HCT116 (cell line): ENCODE data around the gene GALNT15. TPM values are rescaled to one million over a fixed set of nuclear protein-coding genes. Genes with fewer than 3 reads are reported as not detected.

Experiments used
- ATAC-seq: fragments of 200-7000 bp; cut with Tn5 transposase; 2 replicates; pipeline ENCODE4 v1.9.1; 2020; ENCODE audit warnings: mild to moderate bottlenecking, moderate library complexity
- BruUV-seq: library from RNA; stranded (reverse); fragments of 400-500 nt; replicated peaks from 2 replicates; lab custom pipeline; 2021; lab: Mats Ljungman, UMichigan
- CTCF ChIA-PET: fragments of 300-600 bp; sonication (Branson Sonifier 250); formaldehyde crosslinking; loops from one replicate; lab custom pipeline; 2021; ENCODE audit warnings: antibody characterized with exemption; lab: Charles Lee
- POLR2A ChIA-PET: fragments of 300-600, 350-600 bp; sonication (Branson Sonifier 250); formaldehyde crosslinking; loops from one replicate; lab custom pipeline; 2021; ENCODE audit warnings: antibody characterized with exemption; lab: Charles Lee
- RAD21 ChIA-PET, 2 experiments: fragments of 300-600 bp; sonication (Branson Sonifier 250); formaldehyde crosslinking; loops; one replicate each; lab custom pipeline; 2023; ENCODE audit warnings: low total read pairs in 2 of 2; ENCODE audit not compliant: uncharacterized antibody in 2 of 2, unreplicated experiment in 2 of 2, low non-redundant PET in 1 of 2; lab: Charles Lee
- DNase-seq: peaks from one replicate; pipeline ENCODE4 v3.0.0-alpha.2; 2010; ENCODE audit warnings: low read depth, low spot score
- H2AFZ ChIP-seq: fragments of 200-600 bp; shearing (Covaris generic), sonication (generic); 2 replicates; pipeline ENCODE4 v1.6.1; 2017; ENCODE audit warnings: low read depth, mixed run types, mixed read lengths, antibody characterized with exemption, low read length; ENCODE audit not compliant: poor library complexity, severe bottlenecking
- H3K27ac ChIP-seq: 2 replicates; pipeline ENCODE4 v1.5.1; 2012; ENCODE audit warnings: low read depth, low read length
- H3K27me3 ChIP-seq: fragments of 200-600 bp; sonication (generic); 2 replicates; pipeline ENCODE4 v1.6.1; 2016; ENCODE audit warnings: mixed run types, low read length, mixed read lengths; ENCODE audit not compliant: insufficient read depth
- H3K36me3 ChIP-seq, 2 experiments: fragments of 200-500 bp in 1 of 2; fragments of 200-600 bp in 1 of 2; sonication (Bioruptor generic) in 1 of 2; sonication (generic) in 1 of 2; 2 replicates each; pipeline versions ENCODE4 v1.5.1 to v1.6.1; 2014 to 2016; ENCODE audit warnings: low read length in 2 of 2, inconsistent platforms in 1 of 2, mixed read lengths in 1 of 2, mixed run types in 1 of 2; ENCODE audit not compliant: insufficient read depth in 2 of 2, control insufficient read depth in 1 of 2
- H3K4me1 ChIP-seq, 2 experiments: fragments of 200-600 bp in 1 of 2; sonication (generic) in 1 of 2; 2 replicates each; pipeline versions ENCODE4 v1.5.1 to v1.6.1; 2012 to 2017; ENCODE audit warnings: low read length in 2 of 2, inconsistent platforms in 1 of 2, mild to moderate bottlenecking in 1 of 2, mixed read lengths in 1 of 2, mixed run types in 1 of 2, moderate library complexity in 1 of 2; ENCODE audit not compliant: insufficient read depth in 2 of 2, control insufficient read depth in 1 of 2
- H3K4me2 ChIP-seq: fragments of 200-600 bp; sonication (generic); 2 replicates; pipeline ENCODE4 v1.6.1; 2017; ENCODE audit warnings: mixed run types, low read length, mixed read lengths
- H3K4me3 ChIP-seq, 2 experiments: fragments of 200-600 bp in 1 of 2; sonication (generic) in 1 of 2; replicated peaks in 1 of 2; 2 replicates each; pipeline ENCODE4 v1.5.1; 2011 to 2016; ENCODE audit warnings: low read length in 2 of 2, control low read depth in 1 of 2, low read depth in 1 of 2, mild to moderate bottlenecking in 1 of 2, mixed read lengths in 1 of 2, mixed run types in 1 of 2
- H3K79me2 ChIP-seq: fragments of 200-600 bp; sonication (generic); 2 replicates; pipeline ENCODE4 v1.6.1; 2017; ENCODE audit warnings: mild to moderate bottlenecking, mixed run types, low read length, moderate library complexity, mixed read lengths; ENCODE audit not compliant: insufficient read depth
- H3K9ac ChIP-seq: fragments of 200-600 bp; sonication (generic); 2 replicates; pipeline ENCODE4 v1.6.1; 2016; ENCODE audit warnings: low read length, mixed read lengths
- H3K9me2 ChIP-seq: fragments of 200-600 bp; sonication (generic), shearing (Covaris generic); 2 replicates; pipeline ENCODE4 v1.6.1; 2017; ENCODE audit warnings: mixed run types, mild to moderate bottlenecking, moderate library complexity; ENCODE audit not compliant: insufficient read depth
- H3K9me3 ChIP-seq, 2 experiments: fragments of 200-500 bp in 1 of 2; fragments of 200-600 bp in 1 of 2; sonication (Bioruptor generic) in 1 of 2; sonication (generic) in 1 of 2; 2 replicates each; pipeline ENCODE4 v1.6.1; 2014 to 2017; ENCODE audit warnings: low read length in 2 of 2, mixed read lengths in 2 of 2, inconsistent platforms in 1 of 2, low read depth in 1 of 2, mild to moderate bottlenecking in 1 of 2, mixed run types in 1 of 2, moderate library complexity in 1 of 2; ENCODE audit not compliant: control insufficient read depth in 1 of 2, insufficient read depth in 1 of 2
- H4K20me1 ChIP-seq: fragments of 200-600 bp; sonication (generic), shearing (Covaris generic); 2 replicates; pipeline ENCODE4 v1.6.1; 2017; ENCODE audit warnings: mixed run types, mild to moderate bottlenecking, moderate library complexity; ENCODE audit not compliant: insufficient read depth
- ELF1 ChIP-seq: IDR thresholded peaks from 2 replicates; pipeline ENCODE4 v1.6.1; 2012; ENCODE audit warnings: low read depth, borderline replicate concordance
- RAD21 ChIP-seq: IDR thresholded peaks from 2 replicates; pipeline ENCODE4 v1.6.1; 2012; ENCODE audit warnings: low read depth, mild to moderate bottlenecking
- intact Hi-C: fragments of 100-400 bp; cut with micrococcal nuclease; formaldehyde crosslinking; loops from 2 replicates; pipeline ENCODE4 v1.10.0; 2022
- total RNA-seq: library from RNA; stranded (reverse); gene quantifications from one replicate; pipeline ENCODE4 v1.2.1, GENCODE V29; 2021; ENCODE audit not compliant: unreplicated experiment
- TF ChIP-seq, protein P1 (sequence below), 3 experiments: fragments of 200-600 bp in 1 of 3; sonication (generic) in 1 of 3; IDR thresholded peaks in 2 of 3; conservative IDR thresholded peaks in 1 of 3; 2 replicates each; pipeline ENCODE4 v1.5.1; 2012 to 2017; ENCODE audit warnings: low read depth in 2 of 3, low read length in 2 of 3, antibody characterized with exemption in 1 of 3, borderline replicate concordance in 1 of 3, control low read depth in 1 of 3, mild to moderate bottlenecking in 1 of 3, mixed read lengths in 1 of 3, mixed run types in 1 of 3, moderate library complexity in 1 of 3; ENCODE audit not compliant: insufficient read depth in 1 of 3
- TF ChIP-seq, protein P2 (sequence below): IDR thresholded peaks from 2 replicates; pipeline ENCODE4 v1.6.1; 2012

GALNT15 gene
- total RNA-seq, 1 experiment from 2014 or later = 0.05 TPM

DNA sequence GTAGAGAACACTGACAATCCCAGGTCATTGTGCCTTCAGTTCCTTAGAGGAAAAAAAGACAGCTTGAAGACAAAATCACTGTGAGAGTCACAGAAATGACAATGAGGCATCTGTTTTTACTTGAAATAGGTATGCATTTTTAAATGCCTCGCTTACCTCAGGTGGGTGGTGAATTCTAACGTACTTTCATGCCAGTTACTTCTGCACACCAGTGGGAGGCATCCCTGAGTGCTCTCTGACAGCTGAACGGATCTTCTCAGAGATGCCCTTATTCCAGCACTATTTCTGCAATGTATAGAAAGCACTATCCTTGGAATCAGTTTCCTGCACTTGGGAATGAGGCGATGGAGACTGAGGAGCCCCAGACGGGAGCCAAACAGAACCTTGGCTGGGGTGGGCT is 74.1 kb downstream of the GALNT15 start:
- H3K79me2 ChIP-seq = no peaks in the 10 kb centered on the region
- no TSS peak for BruUV-seq
- ATAC-seq (no peak), DNase-seq (no peak)
- no peak overlapping the region for H2AFZ ChIP-seq
- no peaks in the 10 kb centered on the region for H3K27me3 ChIP-seq
- no peak overlapping the region for H3K27ac ChIP-seq
- H3K4me1 ChIP-seq = peaks cover 0 to 15% of the 10 kb centered on the region in 2 experiments; a peak in 1 of 4 replicates
- TF ChIP-seq, protein P1, sequence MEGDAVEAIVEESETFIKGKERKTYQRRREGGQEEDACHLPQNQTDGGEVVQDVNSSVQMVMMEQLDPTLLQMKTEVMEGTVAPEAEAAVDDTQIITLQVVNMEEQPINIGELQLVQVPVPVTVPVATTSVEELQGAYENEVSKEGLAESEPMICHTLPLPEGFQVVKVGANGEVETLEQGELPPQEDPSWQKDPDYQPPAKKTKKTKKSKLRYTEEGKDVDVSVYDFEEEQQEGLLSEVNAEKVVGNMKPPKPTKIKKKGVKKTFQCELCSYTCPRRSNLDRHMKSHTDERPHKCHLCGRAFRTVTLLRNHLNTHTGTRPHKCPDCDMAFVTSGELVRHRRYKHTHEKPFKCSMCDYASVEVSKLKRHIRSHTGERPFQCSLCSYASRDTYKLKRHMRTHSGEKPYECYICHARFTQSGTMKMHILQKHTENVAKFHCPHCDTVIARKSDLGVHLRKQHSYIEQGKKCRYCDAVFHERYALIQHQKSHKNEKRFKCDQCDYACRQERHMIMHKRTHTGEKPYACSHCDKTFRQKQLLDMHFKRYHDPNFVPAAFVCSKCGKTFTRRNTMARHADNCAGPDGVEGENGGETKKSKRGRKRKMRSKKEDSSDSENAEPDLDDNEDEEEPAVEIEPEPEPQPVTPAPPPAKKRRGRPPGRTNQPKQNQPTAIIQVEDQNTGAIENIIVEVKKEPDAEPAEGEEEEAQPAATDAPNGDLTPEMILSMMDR (IDR thresholded peaks at IDR 0.05 in 2 of 3, conservative IDR thresholded peaks at IDR 0.05 in 1 of 3; ENCODE audit: borderline replicate concordance in 1 of 3, insufficient read depth in 1 of 3, low read depth in 2 of 3, low read length in 2 of 3) = peak in 1 of 3 experiments; percentile 8; a peak in 1 of 6 replicates
- TF ChIP-seq, protein P2, sequence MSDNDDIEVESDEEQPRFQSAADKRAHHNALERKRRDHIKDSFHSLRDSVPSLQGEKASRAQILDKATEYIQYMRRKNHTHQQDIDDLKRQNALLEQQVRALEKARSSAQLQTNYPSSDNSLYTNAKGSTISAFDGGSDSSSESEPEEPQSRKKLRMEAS = no peak
- ChIA-PET RAD21 (no interaction called here), POLR2A (no interaction called here), CTCF (interaction anchor here (0.7 to 1.6 kb wide), 2 partner anchors 17 to 70 kb away, joined by 3 to 6 read pairs; partner anchors contain the start of genes DPH3 and OXNAD1)
- no peak overlapping the region for H3K4me3 ChIP-seq
- no peak overlapping the region for H3K9ac ChIP-seq
- H3K9me3 ChIP-seq = no peaks in the 10 kb centered on the region
- no peaks in the 10 kb centered on the region for H3K36me3 ChIP-seq
- H3K4me2 ChIP-seq = no peak overlapping the region
- no peaks in the 10 kb centered on the region for H3K9me2 ChIP-seq
- H4K20me1 ChIP-seq = no peaks in the 10 kb centered on the region
- intact Hi-C loops = loop anchor here (5.0 kb wide), 1 partner anchor 1046 kb away; no protein-coding TSS in a partner anchor

- POLR2A ChIA-PET = no interaction called here
- H3K9ac ChIP-seq = no peak overlapping the region
- DNase-seq (peak; percentile 43), ATAC-seq (peak; percentile 79)
- H3K27ac ChIP-seq = no peak overlapping the region
- H3K9me3 ChIP-seq = no peaks in the 10 kb centered on the region
- H3K79me2 ChIP-seq = no peaks in the 10 kb centered on the region
- intact Hi-C loops = loop anchor here (5.0 kb wide), 1 partner anchor 1047 kb away; no protein-coding TSS in a partner anchor
- RAD21 ChIA-PET = no interaction called here
- no peak overlapping the region for H3K4me3 ChIP-seq
- no TSS peak for BruUV-seq
- no peaks in the 10 kb centered on the region for H3K9me2 ChIP-seq
- H3K36me3 ChIP-seq = no peaks in the 10 kb centered on the region
- no peak overlapping the region for H2AFZ ChIP-seq
- H3K4me2 ChIP-seq = no peak overlapping the region
- peaks cover 0 to 9% of the 10 kb centered on the region in 2 experiments; a peak in 1 of 4 replicates for H3K4me1 ChIP-seq
- no peaks in the 10 kb centered on the region for H3K27me3 ChIP-seq
- H4K20me1 ChIP-seq = no peaks in the 10 kb centered on the region
- no peak for TF ChIP-seq ELF1
- TF ChIP-seq, protein P1 (IDR thresholded peaks at IDR 0.05 in 2 of 3, conservative IDR thresholded peaks at IDR 0.05 in 1 of 3; ENCODE audit: borderline replicate concordance in 1 of 3, insufficient read depth in 1 of 3, low read depth in 2 of 3, low read length in 2 of 3) = peak; percentile 45 to 79 (median 78); a peak in 5 of 6 replicates
- TF ChIP-seq RAD21 = peak; percentile 69
- CTCF ChIA-PET = no interaction called here
These were observed 74.9 kb downstream of the GALNT15 start for GRCh38 chr3:16249336-16249735.
